ENCODE results near the gene DNAJC17. TPM values are rescaled to one million over a fixed set of nuclear protein-coding genes. Genes with fewer than 3 reads are reported as not detected.

The DNAJC17 gene
- total RNA-seq, 1 experiment from 2014 or later = 39.3 TPM

GRCh38 chr15:40770147-40770721, 37.0 kb downstream of the DNAJC17 start:
- TF ChIP-seq POLR2AphosphoS5 (IDR thresholded peaks at IDR 0.05; ENCODE audit: low read depth, low read length) (no peak), TCF7L2 (IDR thresholded peaks at IDR 0.05; ENCODE audit: low read depth, low read length) (no peak), REST (IDR thresholded peaks at IDR 0.05; ENCODE audit: insufficient read depth in 1 of 2, low read depth in 2 of 2, low read length in 1 of 2) (no peak), CTCF (IDR thresholded peaks at IDR 0.05) (no peak), SIN3A (IDR thresholded peaks at IDR 0.05; ENCODE audit: borderline replicate concordance, insufficient read depth, low read depth, low read length) (no peak)
- peaks cover 34% of the 10 kb centered on the region for H3K4me1 ChIP-seq (ENCODE audit: control insufficient read depth, insufficient read depth, low read length)
- no peak for ATAC-seq
- no peaks in the 10 kb centered on the region for H3K27me3 ChIP-seq (ENCODE audit: control insufficient read depth, insufficient read depth, low read length)
- in situ Hi-C loops (cut with HindIII; ENCODE audit: low pct_unique_long_range_greater_than_20kb, low sequenced_read_pairs) (no loop called here), intact Hi-C loops (cut with micrococcal nuclease; ENCODE audit: unreplicated experiment) (no loop called here)
- no peaks in the 10 kb centered on the region for H3K9me3 ChIP-seq (ENCODE audit: control insufficient read depth, insufficient read depth, low read depth, low read length)
- ChIA-PET POLR2A (interaction anchor here (0.6 kb wide), 1 partner anchor 428 kb away, joined by 3 read pairs; no protein-coding TSS in a partner anchor), CTCF (interaction anchor here (0.5 to 0.7 kb wide), 2 partner anchors 34 to 298 kb away, joined by 4 read pairs; no protein-coding TSS in a partner anchor)
- no TSS peak for BruUV-seq (replicated peaks)
- DNase-seq (ENCODE audit: low read depth, low spot score) = no peak
- no peaks in the 10 kb centered on the region for H3K36me3 ChIP-seq (ENCODE audit: control insufficient read depth, insufficient read depth, low read length)
- H3K27ac ChIP-seq (ENCODE audit: low read length) = no peak overlapping the region
- no peak overlapping the region for H3K4me3 ChIP-seq (ENCODE audit: low read depth in 2 of 2, low read length in 2 of 2)

GRCh38 chr15:40769274-40770146, 37.8 kb downstream of the DNAJC17 start, which contains the start of gene C15orf62:
Gene C15orf62, plus strand, starts transcription at chr15:40769980. Its CDS starts 516 bp downstream, at chr15:40770496.
- no peak for DNase-seq (ENCODE audit: low read depth, low spot score)
- intact Hi-C loops (cut with micrococcal nuclease; ENCODE audit: unreplicated experiment) = no loop called here

More at GRCh38 chr15:40769274-40770146, 37.8 kb downstream of the DNAJC17 start, which contains the start of gene C15orf62:
- H3K4me3 ChIP-seq (ENCODE audit: low read depth in 2 of 2, low read length in 2 of 2) = no peak within 1 kb of the TSS
- no TSS peak for BruUV-seq (replicated peaks)
- H3K4me1 ChIP-seq (ENCODE audit: control insufficient read depth, insufficient read depth, low read length) = peaks cover 40% of the 10 kb centered on the region
- POLR2A ChIA-PET = no interaction called here
- CTCF ChIA-PET = interaction anchor here (0.5 to 0.7 kb wide), 2 partner anchors 35 to 297 kb away, joined by 4 read pairs; no protein-coding TSS in a partner anchor
- ATAC-seq = no peak
- H3K27ac ChIP-seq (ENCODE audit: low read length) = no peak within 1 kb of the TSS
- no peaks in the 10 kb centered on the region for H3K9me3 ChIP-seq (ENCODE audit: control insufficient read depth, insufficient read depth, low read depth, low read length)
- in situ Hi-C loops (cut with HindIII; ENCODE audit: low pct_unique_long_range_greater_than_20kb, low sequenced_read_pairs) = no loop called here
- no peaks in the 10 kb centered on the region for H3K36me3 ChIP-seq (ENCODE audit: control insufficient read depth, insufficient read depth, low read length)
- TF ChIP-seq TCF7L2 (IDR thresholded peaks at IDR 0.05; ENCODE audit: low read depth, low read length) = no peak
- TF ChIP-seq POLR2AphosphoS5 (IDR thresholded peaks at IDR 0.05; ENCODE audit: low read depth, low read length) = no peak
- TF ChIP-seq CTCF (IDR thresholded peaks at IDR 0.05) = no peak
- no peak for TF ChIP-seq SIN3A (IDR thresholded peaks at IDR 0.05; ENCODE audit: borderline replicate concordance, insufficient read depth, low read depth, low read length)
- no peak for TF ChIP-seq REST (IDR thresholded peaks at IDR 0.05; ENCODE audit: insufficient read depth in 1 of 2, low read depth in 2 of 2, low read length in 1 of 2)
- no peaks in the 10 kb centered on the region for H3K27me3 ChIP-seq (ENCODE audit: control insufficient read depth, insufficient read depth, low read length)
